GDM1 (cell line): ENCODE results near the gene DES.
A peak's percentile ranks its signal among the peaks of the same experiment; 100 is the strongest.
"Not testable (repeated sequence)": the region's sequence is repeated elsewhere in the genome, so short reads cannot be mapped to it uniquely, and the experiment has no call there.

Experiments used
- DNase-seq: peaks from one replicate; lab custom pipeline; 2025; lab: John Stamatoyannopoulos, UW

DES gene

DNA sequence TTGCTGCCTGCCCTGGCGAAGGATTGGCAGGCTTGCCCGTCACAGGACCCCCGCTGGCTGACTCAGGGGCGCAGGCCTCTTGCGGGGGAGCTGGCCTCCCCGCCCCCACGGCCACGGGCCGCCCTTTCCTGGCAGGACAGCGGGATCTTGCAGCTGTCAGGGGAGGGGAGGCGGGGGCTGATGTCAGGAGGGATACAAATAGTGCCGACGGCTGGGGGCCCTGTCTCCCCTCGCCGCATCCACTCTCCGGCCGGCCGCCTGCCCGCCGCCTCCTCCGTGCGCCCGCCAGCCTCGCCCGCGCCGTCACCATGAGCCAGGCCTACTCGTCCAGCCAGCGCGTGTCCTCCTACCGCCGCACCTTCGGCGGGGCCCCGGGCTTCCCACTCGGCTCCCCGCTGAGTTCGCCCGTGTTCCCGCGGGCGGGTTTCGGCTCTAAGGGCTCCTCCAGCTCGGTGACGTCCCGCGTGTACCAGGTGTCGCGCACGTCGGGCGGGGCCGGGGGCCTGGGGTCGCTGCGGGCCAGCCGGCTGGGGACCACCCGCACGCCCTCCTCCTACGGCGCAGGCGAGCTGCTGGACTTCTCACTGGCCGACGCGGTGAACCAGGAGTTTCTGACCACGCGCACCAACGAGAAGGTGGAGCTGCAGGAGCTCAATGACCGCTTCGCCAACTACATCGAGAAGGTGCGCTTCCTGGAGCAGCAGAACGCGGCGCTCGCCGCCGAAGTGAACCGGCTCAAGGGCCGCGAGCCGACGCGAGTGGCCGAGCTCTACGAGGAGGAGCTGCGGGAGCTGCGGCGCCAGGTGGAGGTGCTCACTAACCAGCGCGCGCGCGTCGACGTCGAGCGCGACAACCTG is at the start of gene DES:
Gene DES, plus strand, starts transcription at position 223 of the 857 bp plus-strand sequence. Its CDS starts 86 bp downstream, at position 309.
- DNase-seq, result no peak

- no peak for DNase-seq
These were observed 49.4 kb upstream of the DES start for GRCh38 chr2:219368690-219369191.

- DNase-seq, result no peak
These were observed 48.7 kb upstream of the DES start for GRCh38 chr2:219369447-219369861.

GRCh38 chr2:219378163-219378851 is 39.9 kb upstream of the DES start:
- DNase-seq, result no peak

GRCh38 chr2:219380926-219381325 is 37.3 kb upstream of the DES start:
- DNase-seq, result no peak

DNA sequence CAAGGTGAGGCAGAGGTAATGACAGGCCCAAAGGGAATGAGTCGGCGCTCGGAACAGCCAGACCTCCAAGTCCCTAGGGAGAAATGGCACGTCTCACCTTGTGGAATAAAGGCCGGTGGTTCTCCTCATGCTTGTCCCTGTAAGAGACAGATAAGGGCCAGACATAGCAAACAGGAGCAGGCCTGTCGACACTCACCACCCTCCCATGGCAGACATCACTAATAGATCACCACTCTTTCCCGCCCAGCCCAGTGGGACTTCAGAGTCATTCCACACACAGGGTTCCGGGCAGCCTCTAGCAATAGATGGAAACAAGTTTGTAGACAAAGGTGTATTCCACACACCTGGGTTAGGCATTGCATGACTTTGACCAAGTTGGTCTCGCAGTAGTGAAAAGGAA is 36.7 kb upstream of the DES start:
- no peak for DNase-seq

DNA sequence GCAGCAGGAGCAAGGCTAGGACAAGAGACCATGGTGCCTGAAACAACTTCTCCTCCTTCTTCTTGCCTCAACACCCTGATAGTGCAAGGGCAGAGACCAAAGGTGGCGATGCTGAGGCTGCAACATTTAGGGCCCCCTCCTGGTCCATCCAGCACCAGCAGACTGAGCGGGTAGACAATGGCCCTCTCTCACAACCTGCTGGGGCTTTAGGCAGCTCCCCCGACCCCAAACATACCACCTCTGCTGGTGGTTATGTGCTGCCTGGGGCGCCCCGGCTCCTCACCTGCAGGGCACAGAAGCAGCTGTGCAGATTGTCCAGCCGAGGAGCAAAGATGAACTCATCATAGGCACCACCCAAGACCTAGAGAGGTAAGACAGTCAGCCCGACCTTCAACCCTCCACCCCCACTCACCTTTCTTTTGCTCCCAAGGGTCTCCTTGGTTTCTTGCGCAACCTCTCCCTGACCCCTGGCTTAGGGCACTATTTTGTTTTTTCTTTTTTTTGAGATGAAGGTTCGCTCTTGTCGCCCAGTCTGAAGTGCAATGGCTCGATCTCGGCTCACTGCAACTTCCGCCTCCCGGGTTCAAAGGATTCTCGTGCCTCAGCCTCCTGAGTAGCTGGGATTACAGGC is 34.0 kb upstream of the DES start:
- no peak for DNase-seq

- no peak for DNase-seq
These were observed 33.3 kb upstream of the DES start for GRCh38 chr2:219384859-219385258.

DNA sequence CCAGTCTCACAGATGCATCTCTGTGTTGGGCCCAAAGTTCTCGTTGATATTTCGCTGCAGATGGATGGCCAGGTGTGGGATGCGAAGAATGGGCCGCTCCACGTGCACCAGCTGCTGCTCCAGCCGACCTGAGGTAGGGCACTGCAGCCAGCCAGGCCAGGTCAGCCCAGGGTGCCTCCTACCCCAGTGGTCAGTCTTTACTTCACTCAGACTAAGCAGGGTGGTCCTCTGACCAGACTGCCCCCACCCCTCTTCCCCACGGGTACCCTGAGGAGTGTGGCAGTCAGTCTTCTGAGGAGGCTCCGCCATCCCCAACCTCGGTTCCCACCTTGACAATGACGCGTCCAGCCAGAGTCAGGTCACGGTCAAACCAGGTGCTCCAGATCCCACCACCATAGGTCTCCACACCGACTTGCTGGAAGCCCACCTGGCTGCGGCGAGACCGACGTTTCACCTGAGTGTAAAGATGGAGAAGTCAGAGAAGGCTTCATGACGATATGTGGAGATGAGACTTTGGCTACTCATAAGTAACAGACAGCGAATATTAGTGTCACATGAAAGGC is 32.1 kb upstream of the DES start:
- DNase-seq, result no peak

GRCh38 chr2:219386532-219387280 is 31.5 kb upstream of the DES start:
- DNase-seq, result no peak

- peak; percentile 93 for DNase-seq
These were observed 30.7 kb upstream of the DES start, which contains the start of gene DNPEP for GRCh38 chr2:219387306-219388120. Gene DNPEP (minus strand): TSS chr2:219387912. CDS start chr2:219387794, 118 bp downstream.

DNA sequence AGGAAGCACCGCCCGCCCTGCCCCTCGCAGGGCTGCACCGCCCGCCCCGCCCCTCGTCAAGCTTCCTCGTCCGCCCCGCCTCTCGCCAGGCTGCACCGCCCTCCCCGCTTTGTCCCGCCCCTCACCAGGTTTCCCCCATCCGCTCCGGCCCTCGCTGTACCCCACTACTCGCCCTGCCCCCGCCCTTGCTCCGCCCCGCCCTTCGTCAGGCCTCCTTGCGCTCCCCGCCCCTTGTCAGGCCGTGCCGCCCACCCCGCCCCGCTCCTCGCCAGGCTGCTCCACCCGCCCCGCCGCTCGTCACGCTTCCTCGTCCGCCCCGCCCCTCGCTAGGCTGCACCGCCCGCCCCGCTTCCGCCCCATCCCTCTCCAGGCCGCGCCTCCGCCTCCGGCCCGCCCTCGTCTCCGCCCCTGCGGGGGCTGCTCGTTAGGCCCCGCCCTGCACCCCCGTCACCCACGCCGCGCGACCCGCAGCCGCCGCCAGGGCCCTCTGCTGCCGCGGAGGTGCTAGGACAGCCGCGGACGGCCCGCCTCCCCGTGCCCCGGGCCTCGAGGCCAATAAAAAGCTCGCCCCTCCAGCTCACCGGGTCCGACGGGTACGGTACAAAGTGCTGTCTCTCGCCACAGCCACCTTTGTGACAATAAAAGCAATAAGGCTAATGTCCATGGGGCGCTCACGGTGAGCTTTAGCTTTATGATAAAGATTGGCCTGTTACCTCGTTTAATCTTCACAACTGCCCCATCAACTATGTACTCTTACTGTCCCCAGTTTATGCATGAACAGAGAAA is 29.9 kb upstream of the DES start:
- DNase-seq, result peak; percentile 97

- no peak for DNase-seq
These were observed 29.3 kb upstream of the DES start for GRCh38 chr2:219388907-219389156.

- DNase-seq, result no peak
These were observed 25.4 kb upstream of the DES start for GRCh38 chr2:219392754-219393153.

DNA sequence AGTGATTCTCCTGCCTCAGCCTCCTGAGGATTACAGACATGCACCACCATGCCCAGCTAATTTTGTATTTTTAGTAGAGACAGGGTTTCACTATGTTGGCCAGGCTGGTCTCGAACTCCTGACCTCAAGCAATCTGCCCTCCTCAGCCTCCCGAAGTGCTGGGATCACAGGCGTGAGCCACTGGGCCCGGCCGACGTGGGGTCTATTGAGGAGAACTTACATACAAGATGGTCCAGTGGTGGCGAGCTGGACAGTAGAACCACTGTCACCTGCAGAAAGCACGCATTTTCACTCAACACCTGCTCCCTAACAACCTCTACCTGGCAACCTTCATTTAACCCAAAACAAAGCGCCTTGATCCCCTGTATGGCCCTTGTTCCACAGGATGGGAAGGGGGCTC is 23.1 kb upstream of the DES start:
- DNase-seq, result not testable (repeated sequence)

DNA sequence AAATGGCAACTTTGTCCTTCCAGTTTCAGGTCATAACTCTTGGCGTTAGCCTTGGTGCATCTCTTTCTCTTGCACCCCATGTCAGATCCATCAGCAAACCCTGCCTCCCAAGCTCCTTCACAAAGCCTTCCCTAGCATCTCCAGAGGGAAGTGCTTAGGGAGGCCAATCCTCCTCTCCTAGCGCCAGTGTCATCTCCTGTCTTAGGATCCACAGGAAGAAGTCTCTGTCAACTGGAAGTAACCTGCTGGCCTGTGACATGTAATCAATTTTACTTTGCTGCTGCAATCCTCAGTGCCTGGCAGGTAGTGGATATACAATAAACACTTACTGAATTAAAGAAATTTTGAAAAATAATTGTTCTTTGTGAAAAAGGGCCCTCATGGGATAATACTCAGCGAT is 22.6 kb upstream of the DES start:
- DNase-seq, result no peak

GRCh38 chr2:219396863-219397457 is 21.2 kb upstream of the DES start:
- no peak for DNase-seq

DNA sequence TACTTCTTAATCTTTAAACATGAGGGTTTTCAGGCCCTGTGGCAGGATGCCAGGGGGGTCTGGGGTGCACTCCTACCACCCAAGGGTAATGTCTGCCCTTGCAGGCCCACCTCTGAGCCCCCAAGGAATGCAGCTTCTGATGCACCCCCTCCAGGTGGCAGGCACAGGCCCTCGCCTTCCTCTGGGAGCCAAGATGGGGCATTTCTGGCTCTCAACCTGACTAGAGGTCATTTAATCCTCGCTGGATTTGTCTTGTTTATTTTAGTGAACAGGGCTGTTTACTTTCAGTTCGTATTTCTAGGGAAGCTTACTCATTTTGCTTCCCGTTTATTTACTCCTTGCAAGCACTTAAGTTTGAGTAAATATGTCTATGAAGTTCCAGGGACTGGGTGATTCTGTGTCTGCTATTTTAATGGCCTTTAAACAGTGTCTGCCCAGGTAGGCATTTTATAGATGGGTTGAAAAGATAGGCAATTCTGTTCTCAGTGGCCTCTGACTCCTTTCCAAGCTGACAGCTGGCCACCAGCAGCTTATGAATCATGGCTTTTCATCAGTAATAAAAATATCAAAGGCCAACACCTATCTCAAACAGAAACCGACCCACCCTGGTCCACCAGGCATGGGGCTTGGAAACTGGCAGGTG is 19.3 kb upstream of the DES start:
- no peak for DNase-seq
